ENCODE data around the gene OGFOD3.

Gene OGFOD3

DNA sequence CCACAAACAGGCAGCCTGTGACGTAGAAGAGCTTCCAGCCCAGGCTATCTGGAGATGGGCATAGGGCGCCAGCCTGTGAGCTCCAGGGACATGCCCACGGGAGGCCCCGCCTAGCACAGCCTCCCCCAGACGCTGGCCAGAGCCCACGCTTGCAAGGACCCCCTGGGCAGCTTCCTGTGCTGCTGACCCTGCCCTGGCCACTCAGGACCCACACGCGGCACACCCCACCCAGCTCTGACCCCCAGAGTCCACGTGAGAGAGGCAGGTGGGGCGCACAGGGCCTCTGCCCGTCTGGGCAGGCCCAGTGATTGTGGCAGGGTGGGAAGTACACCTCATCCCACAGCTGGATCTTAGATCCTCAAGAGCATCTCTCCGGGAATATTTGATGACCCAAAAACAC is 28.3 kb upstream of the OGFOD3 start:
- no peak for DNase-seq (ENCODE audit: low read depth in 3 of 3, low spot score in 1 of 3)

DNA sequence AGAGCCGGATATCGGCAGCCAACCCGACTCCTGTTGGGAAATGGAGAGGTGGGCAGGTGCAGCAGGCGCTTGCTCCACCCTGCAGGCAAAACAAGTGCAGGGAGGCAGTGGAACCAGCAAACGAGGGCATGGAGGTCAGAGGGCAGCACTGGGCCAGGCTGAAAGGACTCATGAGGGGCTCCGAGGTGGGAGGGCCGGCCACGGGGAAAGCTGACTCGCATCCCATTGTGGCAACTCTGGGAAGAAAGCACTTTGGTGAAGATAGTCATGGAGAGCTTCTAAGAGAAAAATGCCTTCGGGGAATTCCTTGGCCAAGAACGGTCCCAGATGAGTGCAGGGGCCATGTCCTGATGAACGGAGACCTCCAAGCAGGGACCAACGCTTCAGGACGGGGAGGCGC is 27.7 kb upstream of the OGFOD3 start:
- DNase-seq (ENCODE audit: low read depth in 3 of 3, low spot score in 1 of 3), result no peak

DNA sequence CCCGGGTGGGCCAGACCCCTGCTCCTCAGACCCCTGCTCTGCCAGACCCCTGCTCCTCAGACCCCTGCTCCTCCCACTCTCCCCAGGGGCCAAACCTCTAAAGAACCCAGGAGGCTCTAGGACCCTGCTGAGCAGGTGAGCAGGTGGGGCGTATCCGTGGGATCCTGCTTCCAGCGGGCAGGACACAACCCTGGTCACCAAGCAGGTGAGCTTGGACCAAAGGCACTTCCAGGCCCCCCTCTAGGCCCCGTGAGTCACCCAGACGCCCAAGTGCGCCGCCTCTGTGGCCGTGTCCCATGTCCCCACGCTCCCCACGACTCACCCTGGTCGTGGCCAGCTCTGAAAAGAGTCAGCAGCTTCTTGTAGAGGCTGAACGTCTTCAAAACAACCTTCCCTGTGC is 27.2 kb upstream of the OGFOD3 start:
- no peak for DNase-seq (ENCODE audit: low read depth in 3 of 3, low spot score in 1 of 3)

- no peak for DNase-seq (ENCODE audit: low read depth in 3 of 3, low spot score in 1 of 3)
These were observed 26.6 kb upstream of the OGFOD3 start for GRCh38 chr17:82444941-82445521.

GRCh38 chr17:82444284-82444893 is 26.0 kb upstream of the OGFOD3 start:
- no peak for DNase-seq (ENCODE audit: low read depth in 3 of 3, low spot score in 1 of 3)

GRCh38 chr17:82443465-82444283 is 25.3 kb upstream of the OGFOD3 start:
- no peak for DNase-seq (ENCODE audit: low read depth in 3 of 3, low spot score in 1 of 3)

DNA sequence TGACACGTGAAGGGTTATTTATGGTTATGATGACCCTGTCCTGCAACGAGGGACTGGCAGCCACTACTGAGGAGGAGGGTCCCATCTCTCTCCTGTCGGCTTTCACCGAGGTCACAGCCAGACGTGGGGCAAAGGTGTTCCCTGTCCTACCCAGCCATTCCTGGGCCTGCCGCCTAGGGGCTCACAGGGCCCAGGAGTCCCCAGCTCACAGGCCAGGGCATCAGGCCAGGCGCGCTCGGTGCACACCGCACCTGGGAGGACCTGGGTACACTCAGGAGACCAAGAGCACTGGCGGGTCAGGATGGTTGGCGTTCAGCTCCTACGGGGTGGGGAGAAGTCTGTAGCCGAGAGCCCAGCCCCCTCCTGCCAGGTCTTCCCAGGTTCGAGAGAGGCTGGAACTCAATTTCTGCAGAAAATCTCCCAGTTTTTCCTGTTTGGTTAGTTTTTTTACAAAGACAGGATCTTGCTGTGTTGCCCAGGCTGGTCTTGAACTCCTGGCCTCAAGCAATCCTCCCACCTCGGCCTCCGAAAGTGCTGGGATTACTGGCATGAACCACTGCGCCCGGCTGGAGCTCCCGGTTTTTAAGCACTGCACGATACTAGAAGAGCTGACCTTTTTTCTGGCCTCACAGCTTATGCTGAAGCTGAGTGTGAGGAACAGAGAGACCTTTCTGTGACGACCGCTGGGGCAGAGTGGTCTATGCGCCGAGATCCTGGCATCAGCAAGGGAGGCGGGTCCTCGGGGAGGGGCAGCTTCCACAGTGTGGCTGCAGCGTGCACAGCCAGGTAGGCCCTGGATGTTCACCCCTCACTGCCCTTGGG is 24.5 kb upstream of the OGFOD3 start:
- DNase-seq (ENCODE audit: low read depth in 3 of 3, low spot score in 1 of 3), result no peak

DNA sequence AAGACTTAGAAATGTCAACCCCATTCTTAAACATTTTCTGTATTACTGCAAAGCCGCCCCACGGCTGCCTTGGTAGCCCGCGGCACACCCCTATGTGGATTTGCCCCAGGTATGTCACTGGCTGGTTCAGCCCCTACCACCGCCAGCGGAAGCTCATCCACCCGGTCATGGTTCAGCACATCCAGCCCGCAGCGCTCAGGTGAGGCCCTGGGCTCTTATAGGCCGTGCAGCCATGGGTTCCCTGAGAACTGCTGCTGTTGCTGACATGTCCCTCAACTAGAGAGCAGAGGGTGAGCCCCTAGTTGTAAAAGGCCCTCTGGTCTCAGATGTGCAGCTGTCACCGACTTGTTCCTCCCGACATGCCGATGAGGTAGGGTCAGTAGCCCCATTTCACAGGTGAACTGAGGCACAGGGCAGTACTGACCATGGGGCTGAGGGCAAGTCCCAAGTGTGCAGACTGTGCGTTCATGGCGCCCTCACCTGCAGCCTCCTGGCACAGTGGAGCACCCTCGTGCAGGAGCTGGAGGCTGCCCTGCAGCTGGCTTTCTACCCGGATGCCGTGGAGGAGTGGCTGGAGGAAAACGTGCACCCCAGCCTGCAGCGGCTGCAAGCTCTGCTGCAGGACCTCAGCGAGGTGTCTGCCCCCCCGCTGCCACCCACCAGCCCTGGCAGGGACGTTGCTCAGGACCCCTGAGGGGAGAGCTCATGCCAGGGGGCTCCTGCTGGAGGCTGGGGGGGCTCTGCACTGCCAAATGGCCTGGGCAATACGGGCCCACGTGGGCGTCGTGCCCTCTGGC is 23.5 kb upstream of the OGFOD3 start:
- no peak for DNase-seq (ENCODE audit: low read depth in 3 of 3, low spot score in 1 of 3)

DNA sequence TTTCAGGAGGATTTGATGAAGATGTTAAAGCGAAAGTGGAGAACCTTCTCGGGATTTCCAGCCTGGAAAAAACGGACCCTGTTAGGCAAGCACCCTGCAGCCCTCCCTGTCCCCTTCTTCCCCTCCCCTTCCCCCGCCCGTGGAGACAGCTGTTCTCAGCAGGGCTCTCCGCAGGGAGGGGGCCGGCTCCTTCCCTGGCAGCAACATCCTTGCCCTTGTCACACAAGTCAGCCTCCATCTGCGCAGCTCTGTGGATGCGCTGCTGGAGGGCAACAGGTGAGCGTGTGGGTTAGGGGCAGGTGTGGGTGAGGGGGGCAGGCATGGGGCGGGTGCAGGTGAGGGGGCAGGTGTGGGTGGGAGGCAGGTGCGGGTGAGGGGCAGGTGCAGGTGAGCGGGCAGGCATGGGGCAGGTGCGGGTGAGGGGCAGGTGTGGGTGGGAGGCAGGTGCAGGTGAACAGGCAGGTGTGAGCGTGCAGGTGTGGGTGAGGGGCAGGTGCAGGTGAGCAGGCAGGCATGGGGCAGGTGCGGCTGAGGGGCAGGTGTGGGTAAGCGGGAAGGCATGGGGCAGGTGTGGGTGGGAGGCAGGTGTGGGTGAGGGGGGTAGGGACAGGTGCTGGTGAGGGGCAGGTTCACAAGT is 22.7 kb upstream of the OGFOD3 start:
- no peak for DNase-seq (ENCODE audit: low read depth in 3 of 3, low spot score in 1 of 3)

DNA sequence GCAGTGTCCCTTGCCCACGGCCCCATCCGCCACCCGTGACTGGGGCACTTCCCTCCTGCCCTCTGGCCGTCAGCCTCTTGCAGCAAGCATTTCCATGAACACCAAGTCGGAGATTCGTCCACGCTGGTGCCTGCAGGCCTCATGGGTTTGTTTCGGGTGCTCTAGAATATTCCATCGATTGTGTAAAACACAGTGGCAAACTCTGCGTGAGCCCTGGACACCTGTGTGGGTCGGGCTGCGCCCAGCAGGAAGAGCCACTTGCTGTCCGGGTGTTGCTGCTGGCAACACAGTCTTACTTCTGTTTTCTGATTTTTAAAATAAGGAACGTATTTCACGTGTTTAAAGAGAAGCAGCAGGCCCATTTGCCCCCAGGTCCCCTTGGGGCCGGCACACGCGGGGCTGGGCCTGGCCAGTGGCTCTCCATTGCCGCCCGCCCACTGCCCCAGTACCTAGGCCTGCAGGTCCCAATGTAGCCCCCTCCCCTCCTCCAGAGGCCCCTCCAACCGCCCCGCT is 22.1 kb upstream of the OGFOD3 start:
- no peak for DNase-seq (ENCODE audit: low read depth in 3 of 3, low spot score in 1 of 3)

- no peak for DNase-seq (ENCODE audit: low read depth in 3 of 3, low spot score in 1 of 3)
These were observed 21.5 kb upstream of the OGFOD3 start for GRCh38 chr17:82439829-82440365.

DNA sequence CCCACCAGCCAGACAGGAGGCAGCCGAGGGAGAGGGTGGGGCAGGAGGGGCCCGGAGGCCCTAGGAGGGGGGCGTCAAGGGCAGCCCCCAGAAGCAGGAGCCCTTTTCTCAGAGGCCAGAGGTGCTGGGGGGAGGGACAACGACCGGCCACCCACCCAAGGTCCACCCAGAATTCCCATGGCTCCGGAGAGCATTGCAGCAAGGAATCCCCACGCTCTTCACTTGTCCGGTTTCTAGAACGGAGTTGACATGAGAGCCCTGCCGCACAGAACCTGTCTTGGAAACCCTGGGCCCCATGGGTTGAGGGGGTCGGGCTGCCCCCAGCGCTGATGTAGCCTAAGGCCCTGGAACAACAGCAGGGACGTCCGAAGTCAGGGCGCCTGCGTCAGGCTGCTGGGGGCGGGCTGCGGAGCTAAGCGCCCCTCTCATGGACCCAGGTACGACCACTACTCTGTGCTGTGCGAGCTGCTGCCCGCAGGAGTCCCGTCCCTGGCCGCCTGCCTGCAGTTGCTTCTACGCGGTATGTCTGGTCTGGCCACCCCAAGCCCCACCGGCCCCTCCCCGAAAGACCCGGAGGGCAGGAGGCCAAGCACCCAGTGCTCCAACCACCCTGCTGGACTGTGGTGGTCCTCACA is 20.9 kb upstream of the OGFOD3 start:
- no peak for DNase-seq (ENCODE audit: low read depth in 3 of 3, low spot score in 1 of 3)

GRCh38 chr17:82438401-82439193 is 20.2 kb upstream of the OGFOD3 start:
- DNase-seq (ENCODE audit: low read depth in 3 of 3, low spot score in 1 of 3), result no peak

- DNase-seq (ENCODE audit: low read depth in 3 of 3, low spot score in 1 of 3), result no peak
These were observed 18.9 kb upstream of the OGFOD3 start for GRCh38 chr17:82437325-82437668.

GRCh38 chr17:82436601-82437324 is 18.4 kb upstream of the OGFOD3 start:
- no peak for DNase-seq (ENCODE audit: low read depth in 3 of 3, low spot score in 1 of 3)

DNA sequence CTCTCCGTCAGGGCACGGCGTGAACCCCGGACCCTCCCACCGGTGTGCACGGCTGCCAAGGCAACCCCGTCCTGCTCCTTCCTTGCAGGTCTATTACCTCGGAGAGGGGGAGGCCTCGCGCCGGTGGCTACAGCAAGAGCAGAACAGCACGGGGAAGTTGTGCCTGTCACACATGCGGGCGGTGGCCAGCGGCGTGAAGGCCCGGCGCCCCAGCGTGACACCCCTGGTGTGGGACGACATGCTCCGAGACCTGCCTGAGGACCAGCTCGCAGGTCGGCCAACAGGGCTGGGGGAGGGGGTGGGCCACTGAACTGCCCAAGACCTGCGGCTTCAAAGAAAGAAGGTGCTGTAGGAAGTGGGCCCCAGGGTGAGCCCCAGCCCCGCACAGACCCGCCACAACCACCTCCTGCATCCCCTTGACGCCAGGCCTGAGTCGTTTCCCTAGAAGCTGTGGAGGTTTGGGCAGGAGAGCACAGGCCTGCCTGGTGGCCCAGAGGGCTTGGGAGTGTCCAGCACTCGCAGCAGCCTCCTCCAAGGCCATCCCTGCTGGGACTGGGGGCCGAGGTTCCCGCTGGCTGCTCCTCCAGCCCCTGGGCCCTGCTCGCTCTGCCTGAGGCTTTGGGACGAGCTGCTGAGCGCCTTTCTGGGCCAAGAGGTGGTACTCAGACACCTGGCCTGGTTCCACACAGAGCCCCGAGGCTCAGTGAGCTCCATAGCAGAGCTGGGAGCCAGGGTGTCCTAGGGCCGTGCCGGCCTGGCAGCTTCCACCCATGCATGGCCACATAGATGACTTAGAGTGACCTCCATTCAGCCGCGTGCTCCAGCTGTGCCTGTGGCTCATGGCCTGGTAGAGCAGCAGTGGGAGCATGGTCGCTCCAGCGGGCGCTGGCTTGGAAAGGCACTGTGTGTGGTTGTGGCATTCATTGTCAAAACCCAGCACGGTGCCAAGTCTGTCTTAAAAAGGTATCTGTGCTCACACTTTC is 17.5 kb upstream of the OGFOD3 start:
- no peak for DNase-seq (ENCODE audit: low read depth in 3 of 3, low spot score in 1 of 3)

GRCh38 chr17:82435103-82435502 is 16.7 kb upstream of the OGFOD3 start:
- DNase-seq (ENCODE audit: low read depth in 3 of 3, low spot score in 1 of 3), result no peak

All from stimulated activated CD4-positive, alpha-beta T cell treated with anti-CD3 and anti-CD28 coated beads, TNF-alpha, amount 100 ng/mL, for 1 hour (primary cell).